HEK293 (cell line): Measurements from ENCODE around the gene RNF214.

Experiments used
- CTCF ChIP-seq: fragments of 450-650 bp; formaldehyde crosslinking; IDR thresholded peaks from 2 replicates; pipeline ENCODE4 v1.5.1; 2016; ENCODE audit warnings: missing biosample characterization, missing genetic modification characterization
- ELK4 ChIP-seq: IDR thresholded peaks from 2 replicates; pipeline ENCODE4 v1.6.1; 2011; ENCODE audit warnings: mild to moderate bottlenecking, low read depth, low read length, borderline replicate concordance
- HOXD13 ChIP-seq: sonication (generic); formaldehyde crosslinking; IDR thresholded peaks from 2 replicates; pipeline ENCODE4 v1.8.0; 2022; ENCODE audit warnings: missing genetic modification reagents, borderline replicate concordance
- PRDM10 ChIP-seq: fragments of 450-650 bp; formaldehyde crosslinking; IDR thresholded peaks from 2 replicates; pipeline ENCODE4 v1.5.1; 2016; ENCODE audit warnings: missing biosample characterization, missing genetic modification characterization
- PRDM2 ChIP-seq: fragments of 450-650 bp; formaldehyde crosslinking; IDR thresholded peaks from 2 replicates; pipeline ENCODE4 v1.5.1; 2016; ENCODE audit warnings: missing biosample characterization, missing genetic modification characterization, borderline replicate concordance
- ZNF10 ChIP-seq: fragments of 450-650 bp; formaldehyde crosslinking; IDR thresholded peaks from 2 replicates; pipeline ENCODE4 v1.5.1; 2017; ENCODE audit warnings: missing biosample characterization, missing genetic modification characterization
- ZNF248 ChIP-seq: fragments of 450-650 bp; formaldehyde crosslinking; IDR thresholded peaks from 2 replicates; pipeline ENCODE4 v1.5.1; 2017; ENCODE audit warnings: missing biosample characterization, missing genetic modification characterization
- ZNF324 ChIP-seq: fragments of 450-650 bp; formaldehyde crosslinking; IDR thresholded peaks from 2 replicates; pipeline ENCODE4 v1.5.1; 2016; ENCODE audit warnings: missing biosample characterization, missing genetic modification characterization
- ZNF571 ChIP-seq: fragments of 450-650 bp; formaldehyde crosslinking; IDR thresholded peaks from 2 replicates; pipeline ENCODE4 v1.5.0; 2017; ENCODE audit warnings: missing biosample characterization, missing genetic modification characterization

GRCh38 chr11:117313828-117314768 is 81.6 kb downstream of the RNF214 start:
- TF ChIP-seq ELK4 (no peak), ZNF571 (no peak), ZNF10 (tag by site-specific recombination) (no peak), CTCF (tag by site-specific recombination) (no peak), PRDM10 (no peak), ZNF324 (tag by site-specific recombination) (no peak), HOXD13 (no peak), ZNF248 (tag by site-specific recombination) (no peak), PRDM2 (tag by site-specific recombination) (no peak)
